HG02678 (cell line): ENCODE measurements around the gene VANGL2.
"Not testable (repeated sequence)": the region's sequence is repeated elsewhere in the genome, so short reads cannot be mapped to it uniquely, and the experiment has no call there.

Experiments used
- ATAC-seq: cut with Tn5 transposase; IDR thresholded peaks from one replicate; pipeline ENCODE4 v1.9.1; 2021; ENCODE audit warnings: mild to moderate bottlenecking, moderate library complexity; ENCODE audit not compliant: unreplicated experiment

The VANGL2 gene

GRCh38 chr1:160369087-160369486 is 31.3 kb upstream of the VANGL2 start:
- no peak for ATAC-seq

- ATAC-seq: no peak
Measured at GRCh38 chr1:160370561-160371345, 29.6 kb upstream of the VANGL2 start.

GRCh38 chr1:160371346-160371631 is 29.1 kb upstream of the VANGL2 start:
- no peak for ATAC-seq

GRCh38 chr1:160371756-160372155 is 28.6 kb upstream of the VANGL2 start:
- no peak for ATAC-seq

GRCh38 chr1:160373696-160374095 is 26.7 kb upstream of the VANGL2 start:
- no peak for ATAC-seq

- ATAC-seq: no peak
Measured at GRCh38 chr1:160374306-160375110, 25.9 kb upstream of the VANGL2 start.

- peak; percentile 48 for ATAC-seq
Measured at GRCh38 chr1:160375788-160376524, 24.4 kb upstream of the VANGL2 start.

GRCh38 chr1:160376525-160377131 is 23.7 kb upstream of the VANGL2 start:
- peak; percentile 56 for ATAC-seq

- no peak for ATAC-seq
Measured at GRCh38 chr1:160377585-160378206, 22.7 kb upstream of the VANGL2 start.

- ATAC-seq: not testable (repeated sequence)
Measured at GRCh38 chr1:160384812-160385211, 15.6 kb upstream of the VANGL2 start.

- ATAC-seq: not testable (repeated sequence)
Measured at GRCh38 chr1:160388406-160388805, 12.0 kb upstream of the VANGL2 start.

- no peak for ATAC-seq
Measured at GRCh38 chr1:160394673-160395072, 5.7 kb upstream of the VANGL2 start.

GRCh38 chr1:160397651-160398050 is 2.7 kb upstream of the VANGL2 start:
- ATAC-seq: no peak

- no peak for ATAC-seq
Measured at GRCh38 chr1:160398823-160399222, 1.5 kb upstream of the VANGL2 start.

GRCh38 chr1:160399544-160400222 is 681 bp upstream of the VANGL2 start:
- no peak for ATAC-seq

- ATAC-seq: no peak
Measured at GRCh38 chr1:160400646-160401486, 502 bp downstream of the VANGL2 start.

- ATAC-seq: no peak
Measured at GRCh38 chr1:160401487-160401805, 1.1 kb downstream of the VANGL2 start.

GRCh38 chr1:160402001-160402795 is 1.8 kb downstream of the VANGL2 start:
- ATAC-seq: no peak

GRCh38 chr1:160403244-160403643 is 2.9 kb downstream of the VANGL2 start:
- ATAC-seq: no peak
